ENCODE results near the gene ANO9. TPM values are rescaled to one million over a fixed set of nuclear protein-coding genes. Genes with fewer than 3 reads are reported as not detected.

The ANO9 gene
- total and polyA plus RNA-seq, 2 experiments from 2014 or later = 9.0 to 10.2 TPM

- no peak overlapping the region for H3K27ac ChIP-seq (ENCODE audit: low read depth)
- no peaks in the 10 kb centered on the region for H3K9me2 ChIP-seq (ENCODE audit: insufficient read depth)
- ATAC-seq (no peak), DNase-seq (ENCODE audit: low spot score) (no peak)
- no peak overlapping the region for H3K27ac Mint-ChIP-seq
- no peak overlapping the region for H3K4me3 ChIP-seq
- no peaks in the 10 kb centered on the region for H4K20me1 ChIP-seq (replicated peaks; ENCODE audit: insufficient read depth)
- H3K9me3 Mint-ChIP-seq = peaks cover 11% of the 10 kb centered on the region
- no peaks in the 10 kb centered on the region for H3K79me2 ChIP-seq (replicated peaks; ENCODE audit: insufficient read depth)
- peaks cover 7% of the 10 kb centered on the region for H3K4me1 Mint-ChIP-seq
- no peak for TF ChIP-seq CREB1 (CRISPR knock-in tag; IDR thresholded peaks at IDR 0.05; ENCODE audit: low read depth)
- peak; percentile 10 to 40; a peak in 2 of 4 replicates for TF ChIP-seq CTCF (conservative IDR thresholded peaks at IDR 0.05; ENCODE audit: low read depth in 2 of 2)
- peak overlapping the region; percentile 80; the same call in 1 of the 2 replicates for H3K4me2 ChIP-seq
- peaks cover 8% of the 10 kb centered on the region for H3K36me3 Mint-ChIP-seq (ENCODE audit: low read depth)
- H3K27me3 ChIP-seq (ENCODE audit: insufficient read depth) = no peaks in the 10 kb centered on the region
- H3K36me3 ChIP-seq (ENCODE audit: insufficient read depth) = no peaks in the 10 kb centered on the region
- H3K4me1 ChIP-seq (ENCODE audit: insufficient read depth) = no peaks in the 10 kb centered on the region; the same call in 1 of the 2 replicates
- no peak overlapping the region for H3K4me3 Mint-ChIP-seq
- H3K27me3 Mint-ChIP-seq (ENCODE audit: insufficient read depth, low read depth, poor library complexity) = peaks cover 24% of the 10 kb centered on the region
- no peak overlapping the region for H2AFZ ChIP-seq
- 0 out of 2 replicates have a peak, but pooled peaks cover 4% of the 10 kb centered on the region for H3F3A ChIP-seq (replicated peaks; ENCODE audit: low read depth)
Observed at GRCh38 chr11:440065-441042, 1.5 kb downstream of the ANO9 start.

GRCh38 chr11:439315-440064 is 2.3 kb downstream of the ANO9 start:
- no peak overlapping the region for H3K27ac ChIP-seq (ENCODE audit: low read depth)
- TF ChIP-seq ZNF331 (CRISPR knock-in tag; IDR thresholded peaks at IDR 0.05; ENCODE audit: low read depth) (no peak), EZH2phosphoT487 (IDR thresholded peaks at IDR 0.05; ENCODE audit: unreplicated experiment) (no peak), ZNF462 (CRISPR knock-in tag; IDR thresholded peaks at IDR 0.05) (no peak), STAT1 (IDR thresholded peaks at IDR 0.05; ENCODE audit: unreplicated experiment) (no peak), CREB1 (CRISPR knock-in tag; IDR thresholded peaks at IDR 0.05; ENCODE audit: low read depth) (no peak), EZH2 (IDR thresholded peaks at IDR 0.05; ENCODE audit: low read depth, unreplicated experiment) (no peak), NANOG (IDR thresholded peaks at IDR 0.05; ENCODE audit: borderline replicate concordance) (no peak), POLR2AphosphoS5 (IDR thresholded peaks at IDR 0.05; ENCODE audit: low read depth) (no peak), ETS1 (IDR thresholded peaks at IDR 0.05) (no peak)

More at GRCh38 chr11:439315-440064, 2.3 kb downstream of the ANO9 start:
- Mint-ChIP-seq H3K4me3 (no peak overlapping the region), H3K27ac (no peak overlapping the region), H3K36me3 (ENCODE audit: low read depth) (peaks cover 8% of the 10 kb centered on the region), H3K9me3 (peaks cover 11% of the 10 kb centered on the region), H3K27me3 (ENCODE audit: insufficient read depth, low read depth, poor library complexity) (peaks cover 24% of the 10 kb centered on the region), H3K4me1 (peaks cover 7% of the 10 kb centered on the region)
- no peak overlapping the region for H3K4me3 ChIP-seq
- H2AFZ ChIP-seq = no peak overlapping the region
- ATAC-seq (no peak), DNase-seq (ENCODE audit: low spot score) (no peak)
- 0 out of 2 replicates have a peak, but pooled peaks cover 4% of the 10 kb centered on the region for H3F3A ChIP-seq (replicated peaks; ENCODE audit: low read depth)
- no peaks in the 10 kb centered on the region for H4K20me1 ChIP-seq (replicated peaks; ENCODE audit: insufficient read depth)
- no peaks in the 10 kb centered on the region; the same call in 1 of the 2 replicates for H3K4me1 ChIP-seq (ENCODE audit: insufficient read depth)
- H3K36me3 ChIP-seq (ENCODE audit: insufficient read depth) = no peaks in the 10 kb centered on the region
- no peaks in the 10 kb centered on the region for H3K27me3 ChIP-seq (ENCODE audit: insufficient read depth)
- no peaks in the 10 kb centered on the region for H3K79me2 ChIP-seq (replicated peaks; ENCODE audit: insufficient read depth)
- no peaks in the 10 kb centered on the region for H3K9me2 ChIP-seq (ENCODE audit: insufficient read depth)
- no peak overlapping the region for H3K4me2 ChIP-seq
